Activated CD4-positive, alpha-beta T cell treated with anti-CD3 and anti-CD28 coated beads, Interleukin-2, amount 50 U/mL, for 4 hours (primary cell): Measurements from ENCODE around the gene TLL2.

ENCODE experiments used
- DNase-seq, 2 experiments: peaks; one replicate each; pipeline ENCODE4 v3.0.0-alpha.2; 2020

TLL2 gene

GRCh38 chr10:96460316-96460715 lies 53.4 kb downstream of the TLL2 start:
- DNase-seq: no peak

GRCh38 chr10:96457341-96457740 lies 56.4 kb downstream of the TLL2 start:
- DNase-seq: no peak

- no peak for DNase-seq
These were observed 57.4 kb downstream of the TLL2 start for GRCh38 chr10:96456296-96456840.

- no peak for DNase-seq
These were observed 59.7 kb downstream of the TLL2 start for GRCh38 chr10:96453856-96454583.

DNA sequence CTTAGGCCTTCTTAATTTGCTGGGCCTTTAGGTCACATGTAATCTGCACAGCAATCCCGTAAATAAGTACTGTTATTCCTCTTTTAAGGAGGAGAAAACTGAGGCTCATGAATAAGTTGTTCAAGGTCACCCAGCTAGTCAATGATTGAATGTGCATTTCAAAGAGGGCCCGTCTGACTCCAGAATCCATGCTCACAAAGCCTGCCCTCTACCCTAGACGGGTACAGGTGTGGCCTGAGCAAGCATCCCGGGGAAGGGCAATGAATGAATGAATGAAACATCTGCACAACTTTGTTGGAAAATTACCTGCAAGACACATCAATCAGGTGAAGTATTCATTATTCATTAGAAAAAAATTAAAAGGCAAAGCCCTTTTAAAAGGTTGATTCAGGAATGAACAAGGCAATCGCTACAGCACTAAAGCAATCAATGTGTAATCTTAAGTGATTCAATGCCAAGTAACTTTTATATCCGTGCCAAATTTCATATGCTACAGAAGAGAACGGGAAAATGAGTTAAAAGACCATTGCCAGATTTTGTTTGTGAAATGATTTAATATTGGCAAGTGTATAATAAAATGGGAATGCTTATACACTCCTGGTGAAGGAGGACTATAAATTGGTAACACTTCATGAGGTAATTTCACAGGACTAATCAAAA lies 61.1 kb downstream of the TLL2 start:
- no peak for DNase-seq

DNA sequence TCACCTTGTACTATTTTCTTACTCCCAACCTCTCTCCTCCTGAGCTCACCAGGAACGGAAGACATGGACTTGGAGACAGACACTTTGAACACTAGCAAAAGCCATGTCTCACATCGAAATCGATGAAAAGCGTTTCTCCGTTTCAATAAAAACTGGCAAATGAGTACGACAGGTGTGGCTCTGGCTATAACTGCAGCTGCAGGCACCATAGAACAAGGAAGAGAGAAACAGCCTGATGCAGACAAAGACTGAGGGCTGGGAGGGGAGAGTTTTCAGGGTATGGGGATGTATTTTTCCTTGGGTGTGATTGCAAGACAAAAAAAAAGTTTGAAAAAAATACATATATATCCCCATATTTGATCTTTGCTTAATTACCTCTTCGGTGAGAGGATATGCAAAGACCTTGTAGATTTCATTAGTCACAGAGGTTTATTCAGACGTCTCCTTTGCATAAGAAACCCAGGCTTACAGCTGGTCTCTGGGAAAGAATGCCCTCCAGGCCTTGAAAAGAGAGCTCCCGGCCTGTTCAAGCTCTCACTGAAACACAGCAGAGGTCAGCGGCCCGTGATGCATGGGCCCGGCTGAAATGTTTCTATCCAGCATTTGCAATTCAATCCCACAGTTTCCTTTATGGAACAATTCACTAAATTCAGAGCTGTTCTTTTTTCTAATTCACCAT lies 63.1 kb downstream of the TLL2 start:
- no peak for DNase-seq

DNA sequence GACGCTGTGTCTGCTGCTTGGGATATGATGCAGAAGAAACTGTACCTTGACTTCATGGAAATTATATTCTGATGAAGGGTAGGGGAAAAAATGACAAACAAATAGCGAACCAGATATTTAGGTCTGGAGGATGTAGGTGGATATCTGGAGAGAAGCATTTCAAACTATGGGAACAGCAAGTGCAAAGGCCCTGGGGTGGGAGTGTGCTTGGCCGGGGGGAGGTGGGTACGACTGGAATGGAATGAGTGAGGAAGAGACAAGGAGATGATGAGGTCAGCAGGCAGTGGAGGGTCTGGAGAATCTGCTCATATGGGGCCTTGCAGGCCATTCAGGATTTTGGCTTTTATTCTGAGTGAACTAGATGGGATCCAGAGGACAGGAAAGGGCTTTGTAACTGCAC lies 65.2 kb downstream of the TLL2 start:
- DNase-seq: no peak

DNA sequence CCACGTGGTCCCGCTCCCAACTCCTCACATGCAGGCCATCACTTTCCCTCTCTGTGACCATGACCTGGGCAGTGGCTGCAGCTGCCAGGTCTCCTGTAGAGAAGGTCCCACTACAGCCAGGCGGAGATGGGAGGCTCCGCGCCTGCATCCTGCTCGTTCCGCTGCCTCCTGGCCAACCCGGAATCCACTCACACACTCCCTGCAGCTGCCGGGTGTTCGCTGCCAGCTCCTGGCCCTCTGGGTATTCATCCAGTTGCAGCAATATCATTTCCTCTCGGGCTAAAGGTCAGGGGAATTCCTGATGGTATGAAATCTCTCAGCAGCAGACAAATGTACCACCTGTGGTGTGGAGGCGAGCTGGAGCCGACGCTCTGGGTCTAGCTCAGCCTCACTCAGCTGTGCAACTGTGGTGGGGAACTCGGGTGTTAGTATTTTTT lies 65.7 kb downstream of the TLL2 start:
- DNase-seq: no peak

DNA sequence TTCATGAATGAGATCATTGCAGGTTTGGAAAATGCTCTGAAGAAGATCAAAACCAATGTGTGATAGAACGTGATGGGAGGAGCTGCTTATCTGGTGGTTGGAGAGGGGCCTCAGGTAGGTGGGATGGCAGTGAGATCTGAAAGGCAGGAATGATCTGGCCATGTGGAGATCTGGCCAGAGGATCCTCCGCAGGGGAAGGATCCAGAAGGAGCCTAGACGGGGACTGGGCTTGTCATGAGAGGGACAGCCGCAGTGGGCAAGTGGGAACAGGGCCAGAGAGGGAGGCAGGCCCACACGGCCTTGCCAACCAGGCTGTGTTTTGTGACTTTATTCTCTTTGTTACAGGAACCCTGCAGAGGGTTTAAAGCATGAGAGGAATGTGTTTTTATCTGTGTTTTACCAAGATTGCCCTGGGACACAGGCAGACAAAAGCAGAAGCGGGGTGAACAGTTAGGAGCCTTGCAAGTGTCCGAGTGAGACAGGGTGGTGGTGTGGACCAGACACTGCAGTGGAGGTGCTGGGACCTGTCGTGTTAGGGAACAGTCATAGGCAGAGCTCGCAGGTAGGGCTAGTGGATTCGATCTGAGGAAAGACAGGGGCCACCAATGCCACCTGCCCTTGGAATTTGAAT lies 66.6 kb downstream of the TLL2 start:
- no peak for DNase-seq

GRCh38 chr10:96441987-96442643 lies 71.6 kb downstream of the TLL2 start:
- DNase-seq: no peak

DNA sequence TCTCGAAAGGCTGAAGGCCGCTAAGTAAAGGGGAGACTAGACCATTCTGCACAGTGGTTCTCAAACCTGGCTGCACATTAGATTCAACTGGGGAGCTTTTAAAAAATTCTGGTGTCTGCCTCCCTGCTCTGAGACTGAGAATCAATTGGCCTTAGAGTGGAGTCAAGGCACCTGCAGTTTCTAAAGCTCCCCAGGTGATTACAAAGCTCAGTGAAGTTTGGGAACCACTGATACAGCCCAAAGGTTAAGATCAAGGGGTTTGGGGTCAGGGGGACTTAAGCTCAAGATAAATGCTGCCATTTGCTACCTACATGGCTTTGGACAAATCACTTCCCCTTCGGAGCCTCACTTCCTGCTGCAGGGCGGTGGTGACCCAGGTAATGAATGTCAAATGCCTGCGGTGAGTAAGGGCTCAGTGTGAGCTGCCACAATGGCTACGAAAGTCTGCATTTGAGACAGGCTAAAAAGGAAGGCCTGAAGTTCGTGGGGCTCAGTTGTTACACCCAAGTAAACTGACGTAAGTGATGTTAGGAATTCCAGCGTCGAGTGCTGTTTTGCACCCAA lies 72.3 kb downstream of the TLL2 start:
- DNase-seq: no peak

- DNase-seq: no peak
These were observed 73.1 kb downstream of the TLL2 start for GRCh38 chr10:96440361-96441292.

DNA sequence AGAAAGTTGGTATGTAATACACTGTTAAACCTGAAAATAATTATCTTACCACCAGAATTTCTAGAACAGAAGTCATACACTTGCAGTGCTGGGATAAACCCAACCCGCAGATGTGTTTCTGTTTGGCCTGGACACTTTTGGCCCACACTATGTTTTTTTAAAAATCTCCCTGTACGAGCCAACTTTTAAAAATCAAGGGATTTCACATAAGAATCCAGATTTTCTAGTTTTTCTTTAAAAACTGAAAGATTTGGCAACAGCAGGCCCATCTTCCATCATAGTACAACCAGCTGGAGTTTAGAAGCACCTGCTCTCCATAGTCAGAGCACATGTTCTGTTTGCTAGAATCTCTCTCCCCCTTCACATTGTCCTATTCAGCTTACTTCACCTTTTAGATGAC lies 74.0 kb downstream of the TLL2 start:
- DNase-seq: no peak

GRCh38 chr10:96436035-96436434 lies 77.7 kb downstream of the TLL2 start:
- no peak for DNase-seq

GRCh38 chr10:96431211-96431970 lies 82.3 kb downstream of the TLL2 start:
- no peak for DNase-seq

GRCh38 chr10:96427291-96427690 lies 86.4 kb downstream of the TLL2 start:
- no peak for DNase-seq

GRCh38 chr10:96422525-96422924 lies 91.2 kb downstream of the TLL2 start:
- DNase-seq: no peak

DNA sequence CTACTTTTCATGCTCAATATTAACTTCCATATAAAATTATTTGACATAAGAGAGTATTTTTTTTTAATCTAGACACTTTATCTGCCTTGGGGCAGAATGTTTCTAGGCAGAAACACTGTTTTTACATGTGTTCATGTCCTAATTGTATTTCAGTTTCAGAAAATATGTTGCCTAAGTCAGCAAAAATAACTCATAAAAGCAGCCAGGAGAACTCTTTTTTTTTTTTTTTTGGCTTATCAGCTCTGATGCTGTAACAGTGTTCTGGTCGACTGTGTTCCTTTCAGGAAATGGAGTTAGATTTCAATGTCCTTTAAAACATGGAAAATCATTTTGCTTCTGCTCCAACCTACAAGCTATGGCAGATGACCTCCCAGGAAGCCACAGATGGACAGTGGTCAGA lies 91.7 kb downstream of the TLL2 start:
- DNase-seq: no peak

GRCh38 chr10:96420228-96421009 lies 93.3 kb downstream of the TLL2 start:
- DNase-seq: no peak

DNA sequence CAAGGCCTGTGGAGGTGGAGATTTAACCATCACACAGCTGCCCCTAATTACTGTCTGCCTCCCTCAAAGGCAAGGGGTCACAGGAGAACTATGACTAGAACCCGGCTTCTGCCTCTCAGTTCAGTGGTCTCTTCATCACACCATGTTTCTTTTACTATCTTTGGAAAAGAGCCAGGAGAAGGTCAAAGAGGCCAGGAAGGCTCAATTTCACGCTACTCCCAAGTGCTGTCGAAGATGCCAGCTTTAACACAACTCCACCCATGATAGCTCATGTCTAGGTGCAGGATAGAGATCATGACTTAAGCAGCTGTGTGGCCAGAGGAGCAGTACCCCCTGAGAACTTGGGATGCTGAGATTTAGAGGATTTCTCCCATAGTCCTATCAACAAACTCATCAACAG lies 94.4 kb downstream of the TLL2 start:
- no peak for DNase-seq
